GM12873 (cell line): ENCODE data around the gene FDXR.

Experiments used
- CTCF ChIP-seq: IDR thresholded peaks from 2 replicates; pipeline ENCODE4 v1.5.1; 2012; ENCODE audit warnings: low read depth, mild to moderate bottlenecking, moderate library complexity, low read length, control low read depth; ENCODE audit not compliant: insufficient read depth; ENCODE audit errors: missing control alignments

The FDXR gene

GRCh38 chr17:74840989-74841666 lies 31.7 kb downstream of the FDXR start:
- TF ChIP-seq CTCF, result no peak

- TF ChIP-seq CTCF, result no peak
Measured at GRCh38 chr17:74839990-74840852, 32.6 kb downstream of the FDXR start.

GRCh38 chr17:74838274-74838673 lies 34.5 kb downstream of the FDXR start:
- TF ChIP-seq CTCF, result no peak

DNA sequence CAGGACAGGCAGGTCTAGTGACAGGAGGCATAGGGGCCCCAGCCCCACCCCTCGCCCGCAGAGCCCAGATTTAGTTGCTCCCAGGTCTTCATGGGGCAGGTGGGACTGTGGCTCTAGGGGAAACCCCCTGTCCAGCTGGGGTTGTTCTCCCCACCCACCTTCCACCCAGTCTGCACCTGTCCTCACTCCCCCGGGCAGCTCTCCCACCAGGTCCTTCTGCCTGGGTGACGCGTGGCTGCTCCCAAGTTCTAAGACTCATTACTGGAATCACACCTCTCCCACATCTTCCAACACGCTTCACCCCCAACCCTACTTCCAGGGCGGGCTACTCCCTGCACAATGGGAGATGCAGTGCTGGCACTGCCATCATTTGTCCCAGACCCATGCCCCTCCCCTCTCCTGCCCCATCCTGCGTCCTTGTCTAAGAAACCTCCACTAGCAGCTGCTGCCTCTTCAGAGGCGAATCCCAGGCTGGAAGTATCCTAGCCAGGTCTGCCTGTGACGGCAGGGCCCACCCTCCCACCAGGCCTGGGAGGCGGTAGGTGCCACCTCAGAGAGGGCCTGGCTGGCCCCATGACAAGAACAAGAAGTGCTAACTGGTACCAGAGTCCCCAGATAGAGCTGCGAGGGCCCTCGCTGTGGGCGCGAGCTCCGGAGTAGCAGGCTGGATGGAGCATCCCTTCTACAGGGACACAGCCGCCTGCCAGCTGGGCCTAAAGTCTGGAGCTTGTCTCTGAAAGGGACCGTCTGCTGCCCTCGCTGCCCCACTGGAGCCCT lies 35.9 kb downstream of the FDXR start:
- TF ChIP-seq CTCF, result no peak

DNA sequence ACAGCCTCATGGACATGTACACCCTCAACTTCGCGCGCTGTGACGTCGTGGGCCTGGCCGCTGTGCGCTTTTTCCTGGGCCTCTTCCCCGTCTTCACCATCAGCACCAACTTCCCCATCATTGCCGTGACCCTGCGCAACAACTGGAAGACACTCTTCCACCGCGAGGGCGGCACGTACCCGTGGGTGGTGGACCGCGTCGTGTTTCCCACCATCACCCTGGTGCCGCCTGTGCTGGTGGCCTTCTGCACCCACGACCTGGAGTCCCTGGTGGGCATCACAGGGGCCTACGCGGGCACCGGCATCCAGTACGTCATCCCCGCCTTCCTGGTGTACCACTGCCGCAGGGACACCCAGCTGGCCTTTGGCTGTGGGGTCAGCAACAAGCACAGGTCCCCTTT lies 36.6 kb downstream of the FDXR start:
- TF ChIP-seq CTCF, result no peak

- no peak for TF ChIP-seq CTCF
Measured at GRCh38 chr17:74833501-74834377, 39.1 kb downstream of the FDXR start.
